Measurements from ENCODE around the gene BPGM. TPM values are rescaled to one million over a fixed set of nuclear protein-coding genes. Genes with fewer than 3 reads are reported as not detected.
A peak's percentile ranks its signal among the peaks of the same experiment; 100 is the strongest.

Gene BPGM
- total and polyA plus RNA-seq, 2 experiments from 2014 or later: 16.9 TPM

GRCh38 chr7:134645935-134646334, 718 bp upstream of the BPGM start:
- no peak overlapping the region for H3K27ac ChIP-seq (ENCODE audit: low read depth)
- Mint-ChIP-seq H3K27ac (no peak overlapping the region), H3K27me3 (ENCODE audit: insufficient read depth, low read depth, poor library complexity) (no peaks in the 10 kb centered on the region)

More at GRCh38 chr7:134645935-134646334, 718 bp upstream of the BPGM start:
- peaks cover 4% of the 10 kb centered on the region; the same call in 2 of the 3 replicates for H3K9me3 Mint-ChIP-seq
- peak overlapping the region; percentile 21; the same call in 1 of the 2 replicates for H2AFZ ChIP-seq
- H3K4me3 ChIP-seq: peak overlapping the region; percentile 70
- H3K4me1 Mint-ChIP-seq: no peaks in the 10 kb centered on the region; the same call in 2 of the 3 replicates
- H3K36me3 Mint-ChIP-seq (ENCODE audit: low read depth): no peaks in the 10 kb centered on the region
- peaks cover 17% of the 10 kb centered on the region for H3K79me2 ChIP-seq (replicated peaks; ENCODE audit: insufficient read depth)
- no peaks in the 10 kb centered on the region for H3K4me1 ChIP-seq (ENCODE audit: insufficient read depth)
- peak overlapping the region; percentile 85 for H3K4me2 ChIP-seq
- H3K4me3 Mint-ChIP-seq: no peak overlapping the region
- H3K9me2 ChIP-seq (ENCODE audit: insufficient read depth): no peaks in the 10 kb centered on the region
- no peaks in the 10 kb centered on the region for H3F3A ChIP-seq (replicated peaks; ENCODE audit: low read depth)
- no peaks in the 10 kb centered on the region for H3K27me3 ChIP-seq (ENCODE audit: insufficient read depth)
- peak; percentile 6 for DNase-seq (ENCODE audit: low spot score)
- H3K36me3 ChIP-seq (ENCODE audit: insufficient read depth): no peaks in the 10 kb centered on the region
- no peaks in the 10 kb centered on the region for H4K20me1 ChIP-seq (replicated peaks; ENCODE audit: insufficient read depth)
- no peak for ATAC-seq
- TF ChIP-seq ZNF331 (CRISPR knock-in tag; IDR thresholded peaks at IDR 0.05; ENCODE audit: low read depth): no peak
- no peak for TF ChIP-seq CTCF (conservative IDR thresholded peaks at IDR 0.05; ENCODE audit: low read depth in 2 of 2)
- no peak for TF ChIP-seq ZNF462 (CRISPR knock-in tag; IDR thresholded peaks at IDR 0.05)
- TF ChIP-seq CREB1 (CRISPR knock-in tag; IDR thresholded peaks at IDR 0.05; ENCODE audit: low read depth): no peak
- TF ChIP-seq POLR2AphosphoS5 (IDR thresholded peaks at IDR 0.05; ENCODE audit: low read depth): no peak
- no peak for TF ChIP-seq JUNB (IDR thresholded peaks at IDR 0.05; ENCODE audit: unreplicated experiment)
- TF ChIP-seq ETS1 (IDR thresholded peaks at IDR 0.05): no peak
- TF ChIP-seq EZH2phosphoT487 (IDR thresholded peaks at IDR 0.05; ENCODE audit: unreplicated experiment): no peak
- no peak for TF ChIP-seq ZNF114 (CRISPR knock-in tag; IDR thresholded peaks at IDR 0.05)
- TF ChIP-seq EZH2 (IDR thresholded peaks at IDR 0.05; ENCODE audit: low read depth, unreplicated experiment): no peak
- TF ChIP-seq REST (IDR thresholded peaks at IDR 0.05; ENCODE audit: unreplicated experiment): no peak
- TF ChIP-seq STAT1 (IDR thresholded peaks at IDR 0.05; ENCODE audit: unreplicated experiment): no peak
- no peak for TF ChIP-seq NANOG (IDR thresholded peaks at IDR 0.05; ENCODE audit: borderline replicate concordance)
